Stimulated activated CD8-positive, alpha-beta memory T cell treated with anti-CD3 and anti-CD28 coated beads, Interleukin-15, amount 100 ng/mL, for 48 hours (primary cell): ENCODE results near the gene KIF16B.
"Not testable (repeated sequence)": the region's sequence is repeated elsewhere in the genome, so short reads cannot be mapped to it uniquely, and the experiment has no call there.

Experiments
- DNase-seq, 2 donors: peaks; one replicate each; pipeline ENCODE4 v3.0.0-alpha.2; 2020; ENCODE audit warnings: low read depth in 2 of 2

Gene KIF16B

GRCh38 chr20:16260133-16260532 is 313.1 kb downstream of the KIF16B start:
- DNase-seq: not testable (repeated sequence)

GRCh38 chr20:16258766-16259165 is 314.5 kb downstream of the KIF16B start:
- no peak for DNase-seq

DNA sequence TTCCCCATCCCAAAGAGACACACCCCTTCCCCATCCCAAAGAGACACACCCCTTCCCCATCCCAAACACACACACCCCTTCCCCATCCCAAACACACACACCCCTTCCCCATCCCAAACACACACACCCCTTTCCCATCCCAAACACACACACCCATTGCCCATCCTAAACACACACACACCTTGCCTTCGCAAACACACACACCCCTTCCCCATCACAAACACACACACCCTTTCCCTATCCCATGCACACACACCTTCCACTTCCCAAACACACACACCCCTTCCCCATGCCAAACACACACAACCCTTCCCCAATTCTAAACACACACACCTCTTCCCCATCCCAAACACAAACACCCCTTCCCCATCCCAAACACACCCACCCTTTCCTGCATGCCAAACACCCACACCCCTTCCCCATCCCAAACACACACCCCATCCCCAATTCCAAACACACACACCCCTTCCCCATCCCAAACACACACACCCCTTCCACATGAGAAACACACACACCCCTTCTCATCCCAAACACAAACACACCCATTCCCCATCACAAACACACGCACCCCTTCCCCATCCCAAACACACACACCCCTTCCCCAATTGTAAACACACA is 315.3 kb downstream of the KIF16B start:
- no peak for DNase-seq

DNA sequence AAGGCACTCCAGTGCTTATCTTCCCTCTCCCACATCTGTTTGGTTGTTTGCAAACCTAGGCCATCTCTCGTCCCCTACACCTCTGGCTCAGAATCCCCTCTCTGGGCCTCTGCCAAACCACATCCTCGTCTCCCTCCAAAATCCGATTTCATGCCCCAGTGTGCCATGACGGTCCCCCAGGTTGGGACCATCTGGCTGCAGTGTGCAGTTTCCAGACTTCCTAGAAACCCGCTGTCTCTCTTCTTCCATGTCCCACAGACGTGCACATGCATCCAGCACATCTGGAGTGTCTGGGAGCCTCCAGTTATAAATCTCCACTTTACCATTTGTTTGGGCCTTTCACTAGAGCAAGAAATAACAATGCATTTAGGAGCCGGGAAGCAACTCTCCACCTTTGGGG is 316.2 kb downstream of the KIF16B start:
- no peak for DNase-seq

DNA sequence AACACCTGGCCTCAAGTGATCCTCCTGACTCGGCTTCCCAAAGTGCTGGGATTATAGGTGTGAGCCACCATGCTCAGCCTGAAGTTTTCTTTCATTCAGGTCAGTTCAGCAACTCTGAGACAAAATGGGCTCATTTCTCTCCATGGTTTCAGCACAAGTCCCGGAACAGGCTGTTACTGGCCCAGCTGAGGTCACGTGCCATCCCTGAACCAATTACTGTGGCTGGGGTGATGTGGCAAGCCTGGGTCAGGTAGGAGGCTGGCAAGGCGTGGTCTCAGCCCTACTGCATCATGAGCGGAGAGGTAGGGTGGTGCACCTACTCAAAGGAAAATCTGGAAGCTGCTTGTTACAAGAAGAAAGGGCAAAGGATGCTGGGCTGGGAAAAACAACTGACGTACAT is 326.4 kb downstream of the KIF16B start:
- DNase-seq: no peak

DNA sequence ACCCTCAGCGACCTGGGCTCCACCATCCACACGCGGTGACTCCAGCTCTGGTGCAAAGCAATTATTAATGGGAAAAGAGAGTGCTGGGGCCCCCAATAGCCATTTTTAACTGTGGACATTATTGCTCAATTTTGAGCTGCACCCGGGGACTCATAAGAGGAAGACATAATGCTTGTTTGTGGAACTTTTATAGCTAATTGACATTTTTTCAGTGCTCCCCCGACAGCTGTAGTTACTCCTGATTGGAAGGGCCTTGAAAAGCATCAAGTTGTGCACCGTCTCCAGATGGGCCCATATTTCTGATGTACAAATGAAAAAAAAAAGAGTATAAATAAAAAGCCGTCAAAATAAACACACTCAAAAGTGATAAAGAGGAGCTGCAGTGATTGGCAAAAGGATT is 327.0 kb downstream of the KIF16B start:
- DNase-seq: no peak

DNA sequence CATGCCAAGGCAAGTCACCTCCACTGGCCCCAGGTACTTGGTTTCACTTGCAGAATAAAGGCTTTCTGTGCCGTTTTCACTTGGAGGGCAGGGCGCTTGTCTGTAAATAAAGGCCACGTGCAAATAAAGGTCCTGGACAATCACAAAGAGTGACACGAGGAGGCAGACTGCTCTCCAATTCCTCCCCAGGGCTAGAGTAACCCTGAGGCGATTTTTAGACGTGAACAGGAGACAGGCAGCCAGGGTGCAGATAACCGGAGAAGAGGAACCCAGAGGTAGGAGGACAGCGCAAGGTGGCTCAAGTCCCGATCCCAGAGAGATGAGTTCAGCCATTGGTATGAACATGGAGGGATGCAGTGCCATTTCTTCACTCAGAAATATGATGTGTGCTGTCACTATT is 327.4 kb downstream of the KIF16B start:
- DNase-seq: no peak

- DNase-seq: no peak
Observed at GRCh38 chr20:16244892-16245291, 328.4 kb downstream of the KIF16B start.

DNA sequence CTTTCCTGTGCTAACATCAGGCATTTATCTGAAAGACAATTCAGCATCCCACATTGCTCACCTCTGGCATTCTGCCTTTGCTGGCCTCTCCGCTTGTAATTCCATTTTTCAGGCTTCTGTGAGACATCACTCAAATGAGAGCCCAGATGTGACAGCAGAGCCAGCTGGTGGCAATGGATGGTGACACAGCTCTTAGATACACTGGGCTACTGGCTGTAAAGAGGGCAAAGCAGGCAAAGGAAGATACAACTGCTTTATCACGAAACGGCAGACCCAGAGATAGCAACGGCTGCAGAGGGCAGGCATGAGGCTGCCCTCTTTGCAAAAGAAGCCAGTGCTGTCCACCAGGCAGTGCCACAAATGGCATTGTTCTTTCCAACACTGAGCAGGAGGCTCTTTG is 329.8 kb downstream of the KIF16B start:
- no peak for DNase-seq

DNA sequence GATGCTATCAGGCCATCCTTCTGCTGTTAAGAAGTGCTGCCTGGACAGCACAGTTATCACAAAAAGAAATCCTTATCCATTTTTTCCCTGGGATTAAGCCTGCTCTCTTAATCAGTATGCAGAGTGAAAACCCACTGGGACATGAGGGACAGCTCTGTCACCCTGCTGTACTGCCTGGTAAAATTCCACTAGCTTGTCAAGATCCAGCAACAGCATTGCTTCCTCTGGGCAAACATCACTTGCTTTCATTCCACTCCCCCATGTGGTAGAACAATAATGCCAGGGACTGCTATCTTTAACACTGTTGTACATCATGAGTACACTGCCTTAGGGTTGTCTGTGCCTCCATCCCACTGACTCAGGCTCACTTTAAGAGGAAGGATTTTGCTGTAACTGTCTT is 331.3 kb downstream of the KIF16B start:
- no peak for DNase-seq

- no peak for DNase-seq
Observed at GRCh38 chr20:16240355-16240754, 332.9 kb downstream of the KIF16B start.

DNA sequence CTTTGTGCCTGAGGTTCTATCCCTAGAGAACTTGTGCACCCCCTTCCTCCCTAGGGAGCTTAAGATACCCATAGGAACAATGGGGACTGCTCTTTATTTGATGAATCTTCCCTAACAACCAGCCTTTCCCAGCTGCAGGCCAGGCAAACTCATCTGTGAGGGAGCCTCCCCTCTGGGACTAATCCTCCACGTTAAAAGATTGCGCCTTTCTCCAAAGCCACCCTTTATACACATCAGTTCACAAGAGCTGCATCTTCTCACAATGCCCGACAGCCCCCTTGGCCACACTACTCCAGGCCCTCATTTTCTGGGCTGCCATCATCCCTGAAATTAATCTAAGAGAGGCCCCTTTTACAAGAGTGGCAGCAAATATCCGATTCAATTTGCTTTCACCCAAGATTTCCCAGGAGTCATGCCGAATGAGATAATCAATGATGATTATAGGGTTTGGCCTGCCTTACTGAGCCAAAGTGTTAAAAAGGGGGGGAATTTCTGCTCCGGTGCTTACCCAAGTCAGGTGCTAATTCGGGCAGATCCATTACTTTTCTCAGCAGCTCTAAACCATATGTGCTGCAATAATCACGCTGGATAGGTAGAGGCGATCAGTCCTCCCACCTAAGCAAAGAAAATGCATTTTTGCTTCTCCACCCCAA is 336.5 kb downstream of the KIF16B start:
- no peak for DNase-seq

DNA sequence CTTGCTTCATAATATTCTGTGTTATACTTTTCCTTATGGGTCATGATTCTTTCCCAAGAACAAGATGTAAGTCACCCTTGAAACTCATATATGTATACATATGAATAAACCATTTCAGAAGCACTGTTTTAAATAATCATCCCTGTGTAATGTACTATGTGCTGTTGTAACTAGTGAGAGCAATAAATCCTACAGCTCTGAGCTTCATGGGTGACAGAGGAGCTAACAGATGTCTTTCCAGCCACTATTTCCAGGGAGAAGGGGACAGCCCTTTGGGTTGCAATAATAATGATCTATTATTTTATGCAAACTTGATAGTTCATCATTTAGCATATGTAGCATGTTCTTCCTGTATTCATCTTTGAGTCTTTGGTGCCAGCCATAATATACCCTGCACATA is 342.8 kb downstream of the KIF16B start:
- DNase-seq: no peak

GRCh38 chr20:16229813-16230212 is 343.4 kb downstream of the KIF16B start:
- no peak for DNase-seq

- no peak for DNase-seq
Observed at GRCh38 chr20:16228722-16229121, 344.5 kb downstream of the KIF16B start.

DNA sequence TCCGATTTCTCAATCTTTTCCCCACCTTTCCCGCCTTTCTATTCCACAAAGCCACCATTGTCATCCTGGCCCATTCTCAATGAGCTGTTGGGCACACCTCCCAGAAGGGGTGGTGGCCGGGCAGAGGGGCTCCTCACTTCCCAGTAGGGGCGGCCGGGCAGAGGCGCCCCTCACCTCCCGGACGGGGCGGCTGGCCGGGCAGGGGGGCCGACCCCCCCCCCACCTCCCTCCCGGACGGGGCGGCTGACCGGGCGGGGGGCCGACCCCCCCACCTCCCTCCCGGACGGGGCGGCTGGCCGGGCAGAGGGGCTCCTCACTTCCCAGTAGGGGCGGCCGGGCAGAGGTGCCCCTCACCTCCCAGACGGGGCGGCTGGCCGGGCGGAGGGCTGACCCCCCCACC is 346.3 kb downstream of the KIF16B start:
- DNase-seq: not testable (repeated sequence)

GRCh38 chr20:16224836-16225235 is 348.4 kb downstream of the KIF16B start:
- no peak for DNase-seq

GRCh38 chr20:16222859-16223411 is 350.3 kb downstream of the KIF16B start:
- DNase-seq: no peak
